Naive thymus-derived CD4-positive, alpha-beta T cell (primary cell): Measurements from ENCODE around the gene LAMC1. TPM values are rescaled to one million over a fixed set of nuclear protein-coding genes. Genes with fewer than 3 reads are reported as not detected.

Experiments used
- ATAC-seq: fragments of 150-1000 bp; cut with Tn5 transposase; 2 replicates; pipeline ENCODE4 v1.10.0; 2021; ENCODE audit warnings: mild to moderate bottlenecking, moderate library complexity
- CTCF ChIA-PET: fragments of 350-600 bp; sonication (Branson Sonifier 250); formaldehyde crosslinking; loops from one replicate; lab custom pipeline; 2021; ENCODE audit warnings: antibody characterized with exemption; lab: Charles Lee
- POLR2A ChIA-PET: fragments of 350-600 bp; sonication (Branson Sonifier 250); formaldehyde crosslinking; loops from one replicate; lab custom pipeline; 2021; ENCODE audit warnings: antibody characterized with exemption, inconsistent platforms; lab: Charles Lee
- DNase-seq, 9 donors: peaks; one replicate each; pipeline versions ENCODE4 v3.0.0 to v3.0.0-alpha.2; 2020 to 2022; ENCODE audit warnings: mixed read lengths in 1 of 9
- H3K27ac ChIP-seq: one replicate; pipeline ENCODE4 v1.7.0; 2013; ENCODE audit warnings: mild to moderate bottlenecking, low read depth, low read length, moderate library complexity
- H3K27me3 ChIP-seq, 2 donors: one replicate each; pipeline ENCODE4 v1.7.0; 2013; ENCODE audit warnings: low read length in 2 of 2, mild to moderate bottlenecking in 2 of 2, moderate library complexity in 2 of 2; ENCODE audit not compliant: control insufficient read depth in 2 of 2, insufficient read depth in 2 of 2
- H3K36me3 ChIP-seq, 3 experiments: 1 replicate in 2 of 3; 2 replicates in 1 of 3; pipeline ENCODE4 v1.7.0; 2013; ENCODE audit warnings: low read length in 3 of 3, mild to moderate bottlenecking in 3 of 3, moderate library complexity in 1 of 3; ENCODE audit not compliant: insufficient read depth in 3 of 3, control insufficient read depth in 2 of 3
- H3K4me1 ChIP-seq, 2 donors: one replicate each; pipeline ENCODE4 v1.7.0; 2013; ENCODE audit warnings: low read length in 2 of 2, mild to moderate bottlenecking in 2 of 2, moderate library complexity in 1 of 2; ENCODE audit not compliant: control insufficient read depth in 2 of 2, insufficient read depth in 2 of 2
- H3K4me3 ChIP-seq: 2 replicates; pipeline ENCODE4 v1.7.0; 2013; ENCODE audit warnings: mild to moderate bottlenecking, low read length
- H3K9me3 ChIP-seq, 3 experiments: 1 replicate in 2 of 3; 2 replicates in 1 of 3; pipeline ENCODE4 v1.7.0; 2013; ENCODE audit warnings: low read length in 3 of 3; ENCODE audit not compliant: control insufficient read depth in 2 of 3
- H3K27ac Mint-ChIP-seq, 9 donors: one replicate each; pipeline ENCODE4 v1.8.0; 2020 to 2022; ENCODE audit warnings: mixed read lengths in 9 of 9, mild to moderate bottlenecking in 8 of 9, moderate library complexity in 5 of 9, inconsistent platforms in 2 of 9
- H3K27me3 Mint-ChIP-seq, 5 donors: one replicate each; pipeline ENCODE4 v1.8.0; 2021 to 2022; ENCODE audit warnings: mixed read lengths in 5 of 5, mild to moderate bottlenecking in 1 of 5
- H3K36me3 Mint-ChIP-seq, 5 donors: one replicate each; pipeline ENCODE4 v1.8.0; 2020 to 2022; ENCODE audit warnings: mixed read lengths in 5 of 5, mild to moderate bottlenecking in 3 of 5, inconsistent platforms in 1 of 5
- H3K4me1 Mint-ChIP-seq, 7 donors: one replicate each; pipeline ENCODE4 v1.8.0; 2020 to 2022; ENCODE audit warnings: mixed read lengths in 7 of 7, mild to moderate bottlenecking in 3 of 7, inconsistent platforms in 1 of 7
- H3K4me3 Mint-ChIP-seq, 10 donors: one replicate each; pipeline ENCODE4 v1.8.0; 2020 to 2022; ENCODE audit warnings: mild to moderate bottlenecking in 10 of 10, mixed read lengths in 10 of 10, moderate library complexity in 6 of 10, inconsistent platforms in 2 of 10
- H3K9me3 Mint-ChIP-seq, 11 donors: one replicate each; pipeline ENCODE4 v1.8.0; 2020 to 2022; ENCODE audit warnings: mixed read lengths in 11 of 11, mild to moderate bottlenecking in 4 of 11, inconsistent platforms in 1 of 11, moderate library complexity in 1 of 11
- intact Hi-C, 2 donors: fragments of 100-400 bp; cut with micrococcal nuclease; formaldehyde crosslinking; loops; one replicate each; pipeline ENCODE4 v1.15.1; 2023
- polyA plus RNA-seq, 2 donors: library from polyadenylated mRNA; unstranded; fragments of 300-500 nt; fragmentation: Illumina TruSeq; gene quantifications; one replicate each; pipeline ENCODE4 v1.2.3, GENCODE V29; 2021
- total RNA-seq, 6 experiments: library from RNA in 5 of 6; stranded (reverse) in 5 of 6; gene quantifications; 1 replicate in 5 of 6; 2 replicates in 1 of 6; pipeline ENCODE4 v1.2.3 and lab custom pipeline; 2021 to 2026

LAMC1 gene
- total and polyA plus RNA-seq, 7 experiments from 2014 or later = 0.02 to 1.3 (median 0.24) TPM; not detected in 2

- no peaks in the 10 kb centered on the region for H3K36me3 Mint-ChIP-seq
- intact Hi-C loops = no loop called here
- ChIA-PET CTCF (no interaction called here), POLR2A (no interaction called here)
- no peak for ATAC-seq
- H3K4me1 Mint-ChIP-seq = peaks cover 0 to 5% (median 0%) of the 10 kb centered on the region in 7 donors
- peaks cover 73 to 86% (median 78%) of the 10 kb centered on the region in 5 donors for H3K27me3 Mint-ChIP-seq
- H3K4me1 ChIP-seq = no peaks in the 10 kb centered on the region
- no peak overlapping the region for H3K27ac Mint-ChIP-seq
- H3K4me3 ChIP-seq = no peak overlapping the region
- no peak overlapping the region for H3K27ac ChIP-seq
- no peaks in the 10 kb centered on the region for H3K9me3 ChIP-seq
- H3K36me3 ChIP-seq = no peaks in the 10 kb centered on the region
- peaks cover 0 to 3% (median 0%) of the 10 kb centered on the region in 11 donors for H3K9me3 Mint-ChIP-seq
- peaks cover 0 to 13% of the 10 kb centered on the region in 2 donors for H3K27me3 ChIP-seq
- no peak for DNase-seq
- no peak overlapping the region for H3K4me3 Mint-ChIP-seq
Observed at GRCh38 chr1:183044893-183045649, 21.9 kb downstream of the LAMC1 start.

GRCh38 chr1:183048087-183049085 lies 25.2 kb downstream of the LAMC1 start:
- Mint-ChIP-seq H3K27ac (no peak overlapping the region), H3K9me3 (peaks cover 0 to 3% (median 0%) of the 10 kb centered on the region in 11 donors), H3K4me3 (no peak overlapping the region), H3K4me1 (peaks cover 0 to 3% (median 0%) of the 10 kb centered on the region in 7 donors), H3K36me3 (peaks cover 0 to 3% (median 0%) of the 10 kb centered on the region in 5 donors), H3K27me3 (peaks cover 57 to 78% (median 72%) of the 10 kb centered on the region in 5 donors)
- ChIA-PET POLR2A (no interaction called here), CTCF (no interaction called here)
- DNase-seq = no peak
- Histone ChIP-seq H3K9me3 (no peaks in the 10 kb centered on the region), H3K36me3 (no peaks in the 10 kb centered on the region), H3K4me3 (no peak overlapping the region), H3K4me1 (no peaks in the 10 kb centered on the region), H3K27me3 (peaks cover 0 to 15% of the 10 kb centered on the region in 2 donors), H3K27ac (no peak overlapping the region)
- intact Hi-C loops = no loop called here
- no peak for ATAC-seq

GRCh38 chr1:183051546-183051945 lies 28.3 kb downstream of the LAMC1 start:
- no peaks in the 10 kb centered on the region for H3K4me1 ChIP-seq
- Mint-ChIP-seq H3K9me3 (peaks cover 0 to 3% (median 0%) of the 10 kb centered on the region in 11 donors), H3K27me3 (peaks cover 36 to 66% (median 61%) of the 10 kb centered on the region in 5 donors), H3K27ac (no peak overlapping the region), H3K36me3 (peaks cover 0 to 3% (median 0%) of the 10 kb centered on the region in 5 donors), H3K4me1 (peaks cover 0 to 3% (median 0%) of the 10 kb centered on the region in 7 donors), H3K4me3 (no peak overlapping the region)
- H3K27me3 ChIP-seq = peaks cover 0 to 8% of the 10 kb centered on the region in 2 donors
- POLR2A ChIA-PET = no interaction called here
- H3K27ac ChIP-seq = no peak overlapping the region
- H3K9me3 ChIP-seq = no peaks in the 10 kb centered on the region
- no peaks in the 10 kb centered on the region for H3K36me3 ChIP-seq
- no peak for ATAC-seq
- DNase-seq = no peak
- no peak overlapping the region for H3K4me3 ChIP-seq
- CTCF ChIA-PET = interaction anchor here (0.6 kb wide), 1 partner anchor 287 kb away, joined by 3 read pairs; no protein-coding TSS in a partner anchor
- intact Hi-C loops = no loop called here

- CTCF ChIA-PET = no interaction called here
- H3K27me3 Mint-ChIP-seq = peaks cover 29 to 55% (median 53%) of the 10 kb centered on the region in 5 donors
Observed at GRCh38 chr1:183052861-183053260, 29.6 kb downstream of the LAMC1 start.

GRCh38 chr1:183058851-183059502 lies 35.8 kb downstream of the LAMC1 start:
- H3K4me1 Mint-ChIP-seq = no peaks in the 10 kb centered on the region
- H3K4me3 Mint-ChIP-seq = no peak overlapping the region
- Histone ChIP-seq H3K27ac (no peak overlapping the region), H3K9me3 (no peaks in the 10 kb centered on the region), H3K4me1 (no peaks in the 10 kb centered on the region), H3K27me3 (peaks cover 0 to 5% of the 10 kb centered on the region in 2 donors), H3K4me3 (no peak overlapping the region), H3K36me3 (no peaks in the 10 kb centered on the region)
- peaks cover 8 to 20% (median 13%) of the 10 kb centered on the region in 5 donors for H3K27me3 Mint-ChIP-seq
- intact Hi-C loops = no loop called here
- H3K27ac Mint-ChIP-seq = no peak overlapping the region
- no peak for ATAC-seq
- DNase-seq = no peak
- ChIA-PET CTCF (no interaction called here), POLR2A (no interaction called here)
- H3K36me3 Mint-ChIP-seq = no peaks in the 10 kb centered on the region
- H3K9me3 Mint-ChIP-seq = peaks cover 0 to 3% (median 0%) of the 10 kb centered on the region in 11 donors

More at GRCh38 chr1:183052861-183053260, 29.6 kb downstream of the LAMC1 start:
- Mint-ChIP-seq H3K4me3 (no peak overlapping the region), H3K27ac (no peak overlapping the region), H3K36me3 (peaks cover 0 to 3% (median 0%) of the 10 kb centered on the region in 5 donors), H3K4me1 (peaks cover 0 to 3% (median 0%) of the 10 kb centered on the region in 7 donors), H3K9me3 (peaks cover 0 to 3% (median 0%) of the 10 kb centered on the region in 11 donors)
- POLR2A ChIA-PET = no interaction called here
- Histone ChIP-seq H3K36me3 (no peaks in the 10 kb centered on the region), H3K4me1 (no peaks in the 10 kb centered on the region), H3K27ac (no peak overlapping the region), H3K9me3 (no peaks in the 10 kb centered on the region), H3K4me3 (no peak overlapping the region), H3K27me3 (peaks cover 0 to 7% of the 10 kb centered on the region in 2 donors)
- DNase-seq = no peak
- no peak for ATAC-seq
- intact Hi-C loops = no loop called here

- DNase-seq = no peak
- H3K27ac ChIP-seq = no peak overlapping the region
Observed at GRCh38 chr1:183061194-183061593, 38.0 kb downstream of the LAMC1 start.

More at GRCh38 chr1:183061194-183061593, 38.0 kb downstream of the LAMC1 start:
- ATAC-seq = no peak
- H3K4me3 ChIP-seq = no peak overlapping the region
- no peak overlapping the region for H3K4me3 Mint-ChIP-seq
- H3K27ac Mint-ChIP-seq = no peak overlapping the region
- H3K36me3 ChIP-seq = no peaks in the 10 kb centered on the region
- no peaks in the 10 kb centered on the region for H3K4me1 ChIP-seq
- H3K9me3 ChIP-seq = no peaks in the 10 kb centered on the region
- H3K27me3 Mint-ChIP-seq = peaks cover 0 to 15% (median 11%) of the 10 kb centered on the region in 5 donors
- H3K4me1 Mint-ChIP-seq = no peaks in the 10 kb centered on the region
- CTCF ChIA-PET = no interaction called here
- peaks cover 0 to 3% (median 0%) of the 10 kb centered on the region in 5 donors for H3K36me3 Mint-ChIP-seq
- peaks cover 0 to 5% of the 10 kb centered on the region in 2 donors for H3K27me3 ChIP-seq
- intact Hi-C loops = no loop called here
- peaks cover 0 to 6% (median 0%) of the 10 kb centered on the region in 11 donors for H3K9me3 Mint-ChIP-seq
- POLR2A ChIA-PET = no interaction called here
